GM19328 (cell line): ENCODE data around the gene RBM33.
"Not testable (repeated sequence)": the region's sequence is repeated elsewhere in the genome, so short reads cannot be mapped to it uniquely, and the experiment has no call there.

Experiments
- ATAC-seq: cut with Tn5 transposase; IDR thresholded peaks from one replicate; pipeline ENCODE4 v1.9.1; 2021; ENCODE audit warnings: mild to moderate bottlenecking, moderate library complexity; ENCODE audit not compliant: unreplicated experiment

Gene RBM33

GRCh38 chr7:155644178-155644970 lies at the start of gene RBM33:
TSS of gene RBM33 (plus strand) at chr7:155644661. CDS start at chr7:155644877, 216 bp downstream.
- ATAC-seq: peak; percentile 80

GRCh38 chr7:155594961-155595366 lies 49.5 kb upstream of the RBM33 start:
- no peak for ATAC-seq

DNA sequence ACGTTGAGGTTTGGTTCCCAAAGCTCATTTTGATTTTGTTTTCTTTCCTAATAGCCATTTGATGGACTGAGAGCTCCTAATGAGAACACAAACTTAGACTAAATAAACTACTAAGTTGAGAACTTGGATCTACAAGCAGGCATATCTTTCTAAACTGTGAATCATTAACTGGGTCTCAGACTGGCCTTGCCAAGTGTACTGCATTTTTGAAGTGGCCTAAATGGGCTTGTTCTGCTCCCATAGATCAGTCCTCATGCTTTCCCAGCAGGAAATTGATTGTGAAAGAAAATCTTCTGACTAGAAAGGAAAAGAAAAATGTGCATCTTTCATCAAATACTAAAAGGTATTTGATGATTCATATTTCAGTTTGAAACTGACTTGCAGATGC lies 46.7 kb upstream of the RBM33 start:
- ATAC-seq: no peak

- ATAC-seq: no peak
Measured at GRCh38 chr7:155598810-155599210, 45.7 kb upstream of the RBM33 start.

DNA sequence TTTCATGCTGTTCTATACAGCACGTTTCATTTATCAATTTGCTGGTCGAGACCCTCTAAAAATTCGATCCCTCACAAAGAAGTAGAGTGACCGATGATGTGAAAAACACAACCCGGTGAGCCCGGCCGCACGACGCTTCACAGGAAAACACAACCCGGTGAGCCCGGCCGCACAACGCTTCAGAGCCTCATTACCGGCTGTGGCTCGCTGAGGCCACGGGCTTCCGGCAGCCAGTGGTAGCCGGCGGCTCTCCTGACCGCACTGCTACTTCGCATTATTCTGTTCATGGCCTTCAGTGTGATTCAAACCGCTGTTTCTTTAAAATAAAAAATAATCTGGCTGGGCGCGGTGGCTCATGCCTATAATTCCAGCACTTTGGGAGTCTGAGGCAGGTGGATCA lies 42.3 kb upstream of the RBM33 start:
- ATAC-seq: no peak

DNA sequence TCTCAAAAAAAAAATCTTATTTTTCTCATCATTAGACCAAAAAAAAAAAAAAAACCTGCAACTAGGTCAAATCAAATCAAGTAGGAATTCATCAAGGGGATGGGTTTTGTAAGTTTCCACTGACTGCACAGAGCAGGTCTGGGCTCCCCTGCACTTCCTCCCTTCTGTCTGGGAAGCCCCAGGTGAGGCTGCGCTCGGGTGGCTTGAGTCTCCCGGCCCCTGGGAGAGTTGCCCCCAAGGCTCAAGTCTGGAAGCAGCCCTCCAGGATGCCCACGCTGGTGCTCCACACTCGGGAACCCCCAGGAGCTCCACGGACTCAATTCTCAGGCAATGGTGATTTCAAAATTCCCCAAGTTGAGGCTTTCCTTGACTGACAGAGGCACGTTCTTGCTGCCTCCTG lies 41.7 kb upstream of the RBM33 start:
- no peak for ATAC-seq

GRCh38 chr7:155603205-155603857 lies 41.1 kb upstream of the RBM33 start:
- no peak for ATAC-seq

DNA sequence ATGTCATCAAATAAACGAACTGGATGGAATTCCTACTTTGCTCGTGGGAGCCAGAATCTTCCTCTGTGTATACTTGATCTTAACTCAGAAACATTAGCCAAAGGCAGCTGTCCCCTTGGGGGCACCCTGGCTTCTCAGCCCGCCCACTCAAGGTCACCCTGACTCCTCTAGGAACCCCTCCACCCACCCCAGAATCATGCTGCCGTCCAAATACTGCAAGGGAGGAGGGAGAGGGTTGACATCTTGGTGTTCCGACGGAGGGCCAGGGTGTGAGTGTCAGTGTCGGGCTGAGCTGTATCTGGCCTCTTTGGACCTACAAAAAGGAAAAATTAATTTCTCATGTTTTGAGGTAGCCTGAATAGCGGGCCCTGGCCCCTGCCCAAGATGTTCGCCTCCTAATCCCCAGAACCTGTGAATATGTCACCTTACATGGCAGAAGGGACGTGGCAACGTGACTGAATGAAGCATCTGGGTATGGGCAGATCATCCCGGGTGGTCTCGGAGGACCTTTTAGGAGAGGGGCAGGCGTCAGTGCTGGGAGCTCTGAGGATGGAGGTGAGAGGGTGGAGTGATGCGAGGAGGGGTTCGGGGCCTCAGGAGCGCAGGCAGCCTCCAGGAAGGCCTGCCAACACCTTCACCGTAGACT lies 40.5 kb upstream of the RBM33 start:
- ATAC-seq: no peak

DNA sequence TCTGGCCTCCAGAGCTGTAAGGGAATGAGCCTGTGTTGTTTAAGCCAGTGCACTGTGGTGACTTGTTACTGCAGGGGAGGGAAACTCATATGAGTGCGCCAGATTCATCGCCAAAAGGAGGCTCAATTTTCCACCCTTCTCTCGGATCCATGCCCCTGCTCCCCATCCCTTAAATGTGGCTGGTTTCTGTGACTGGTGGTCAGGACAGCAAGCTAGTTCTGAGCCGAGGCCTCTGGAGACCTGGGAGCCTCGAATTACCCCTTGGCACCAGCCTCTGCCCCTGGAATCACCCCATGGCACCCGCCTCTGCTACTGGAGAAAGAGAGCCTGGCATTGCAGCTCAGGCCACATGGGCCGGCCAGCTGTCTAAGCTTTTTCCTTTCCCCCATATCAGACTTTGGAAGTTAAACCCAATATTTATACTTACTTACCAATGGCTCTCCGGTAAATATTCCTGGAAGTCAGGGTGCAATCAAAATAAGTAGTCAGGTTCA lies 39.9 kb upstream of the RBM33 start:
- ATAC-seq: no peak

- no peak for ATAC-seq
Measured at GRCh38 chr7:155609185-155609584, 35.3 kb upstream of the RBM33 start.

- no peak for ATAC-seq
Measured at GRCh38 chr7:155610633-155611193, 33.7 kb upstream of the RBM33 start.

- no peak for ATAC-seq
Measured at GRCh38 chr7:155611808-155612447, 32.5 kb upstream of the RBM33 start.

GRCh38 chr7:155612658-155613057 lies 31.8 kb upstream of the RBM33 start:
- no peak for ATAC-seq

DNA sequence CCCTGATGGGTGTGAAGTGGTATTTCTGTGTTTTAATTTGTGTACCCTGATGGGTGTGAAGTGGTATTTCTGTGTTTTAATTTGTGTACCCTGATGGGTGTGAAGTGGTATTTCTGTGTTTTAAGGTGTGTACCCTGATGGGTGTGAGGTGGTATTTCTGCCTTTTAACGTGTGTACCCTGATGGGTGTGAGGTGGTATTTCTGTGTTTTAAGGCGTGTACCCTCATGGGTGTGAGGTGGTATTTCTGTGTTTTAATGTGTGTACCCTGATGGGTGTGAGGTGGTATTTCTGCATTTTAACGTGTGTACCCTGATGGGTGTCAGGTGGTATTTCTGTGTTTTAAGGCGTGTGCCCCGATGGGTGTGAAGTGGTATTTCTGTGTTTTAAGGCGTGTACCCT lies 29.4 kb upstream of the RBM33 start:
- not testable (repeated sequence) for ATAC-seq

DNA sequence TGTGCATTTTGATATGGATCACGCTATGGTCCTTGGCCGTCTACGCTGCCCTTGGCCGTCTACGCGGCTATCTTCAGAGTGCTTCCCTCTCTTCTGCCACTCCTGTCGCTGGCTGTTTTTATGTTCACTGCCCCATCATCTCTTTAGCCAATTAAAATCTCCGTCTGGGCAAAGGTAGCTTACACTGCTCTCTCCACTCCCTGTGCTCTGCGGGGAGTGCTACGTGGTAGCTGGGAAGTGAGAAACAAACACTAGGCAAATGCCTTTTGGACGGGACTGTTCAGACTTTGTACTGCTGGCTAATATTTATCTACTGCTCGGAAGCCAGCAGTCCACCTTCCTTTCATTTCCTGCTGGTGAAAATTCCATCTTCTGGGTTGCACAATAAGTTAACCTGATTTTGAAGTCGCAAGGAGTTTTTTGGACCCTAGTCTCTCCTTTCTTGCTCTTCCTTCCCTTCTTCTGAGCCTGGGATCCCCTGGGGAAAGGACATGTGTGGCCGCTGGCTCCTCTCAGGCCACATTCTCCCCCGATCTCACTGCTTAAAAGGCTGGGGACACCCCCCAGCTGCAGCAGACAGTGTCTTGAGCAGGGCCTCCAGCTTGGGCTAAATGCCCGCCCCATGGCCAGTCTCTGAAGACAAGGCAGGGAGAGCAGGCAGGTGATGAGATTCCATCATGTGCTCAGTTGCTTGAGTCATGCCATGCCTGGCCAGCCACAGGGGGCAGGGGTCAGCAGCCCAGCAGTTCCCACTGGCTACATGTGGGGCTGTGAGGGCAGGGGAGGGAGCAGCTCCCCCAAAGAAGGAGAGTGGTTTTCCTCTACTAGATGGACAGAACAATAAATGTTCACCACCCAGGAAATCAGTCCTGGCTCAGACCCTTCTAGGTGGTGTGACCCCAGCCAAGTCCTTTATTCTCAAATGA lies 25.5 kb upstream of the RBM33 start:
- no peak for ATAC-seq

DNA sequence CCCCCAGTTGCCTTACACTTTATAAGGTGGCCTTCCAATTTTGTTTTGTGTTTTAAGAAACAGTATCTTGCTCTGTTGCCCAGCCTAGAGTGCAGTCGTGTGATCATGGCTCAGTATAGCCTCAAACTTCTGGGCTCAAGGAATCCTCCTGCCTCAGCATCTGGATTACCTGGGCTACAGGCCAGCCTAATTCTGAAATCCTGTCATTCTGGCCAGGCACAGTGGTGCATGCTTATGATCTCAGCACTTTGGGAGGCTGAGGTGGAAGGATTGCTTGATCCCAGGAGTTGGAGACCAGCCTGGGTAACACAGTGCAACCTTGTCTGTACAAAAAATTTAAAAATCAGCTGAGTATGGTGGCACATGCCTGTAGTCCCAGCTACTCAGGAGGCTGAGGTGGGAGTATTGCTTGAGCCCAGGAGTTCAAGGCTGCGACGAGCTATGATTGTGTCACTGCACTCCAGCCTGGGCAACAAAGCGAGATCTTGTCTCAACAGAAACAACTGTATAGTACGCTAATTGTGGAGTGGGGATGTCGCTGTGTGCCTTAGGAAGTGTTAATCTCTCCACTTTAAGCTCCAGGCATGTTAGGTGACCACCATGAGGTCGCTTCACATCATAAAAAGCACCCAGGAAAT lies 24.7 kb upstream of the RBM33 start:
- ATAC-seq: no peak

DNA sequence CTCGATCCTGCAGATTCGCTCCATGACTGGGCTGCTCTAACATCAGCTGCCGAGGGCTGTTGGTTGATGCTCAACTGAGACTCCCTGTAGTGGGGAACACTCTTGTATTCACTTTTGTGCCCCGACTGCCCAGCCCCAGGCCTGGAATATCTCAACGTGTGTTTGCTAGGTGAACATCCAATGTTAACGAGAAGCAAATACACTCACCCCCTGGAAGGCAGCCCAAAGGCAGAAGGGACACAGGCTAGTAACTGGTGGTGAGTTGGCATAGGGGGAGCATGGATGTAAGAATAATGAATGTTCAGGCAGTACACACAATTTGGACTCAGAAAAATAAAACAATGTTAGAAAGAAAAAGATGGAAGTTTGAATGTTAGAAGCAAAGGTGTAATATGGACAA lies 24.0 kb upstream of the RBM33 start:
- ATAC-seq: no peak

DNA sequence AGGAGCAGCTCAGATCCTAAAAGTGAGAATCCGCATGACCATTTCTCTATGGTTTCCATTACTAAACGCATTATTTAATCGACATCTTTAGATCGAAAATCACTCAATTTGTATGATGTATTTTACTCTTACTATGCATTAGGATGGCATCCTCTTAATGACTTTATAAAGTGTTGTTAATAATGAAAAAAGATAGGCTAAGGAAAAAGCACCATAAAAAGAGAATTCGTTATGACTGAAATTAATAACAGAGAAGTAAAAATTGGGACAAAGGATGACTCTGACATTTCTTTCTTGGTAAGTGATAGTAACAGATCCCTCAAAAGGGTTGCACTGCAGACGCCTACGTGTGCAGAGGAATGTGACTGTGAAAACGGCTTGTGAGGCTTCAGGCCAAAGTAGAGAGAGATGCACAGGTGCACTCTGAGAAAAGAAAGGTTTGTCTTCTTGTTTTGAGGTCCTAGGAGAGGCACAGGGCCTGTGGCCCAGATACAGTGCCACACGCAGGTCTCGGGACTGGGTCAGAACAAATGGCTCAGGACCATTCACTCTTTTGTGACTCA lies 23.0 kb upstream of the RBM33 start:
- ATAC-seq: no peak

- no peak for ATAC-seq
Measured at GRCh38 chr7:155624412-155624811, 20.0 kb upstream of the RBM33 start.
